GM20431 (cell line): ENCODE measurements around the gene KCP.

Source experiments
- in situ Hi-C: fragments of 300-500 bp; cut with MseI, MboI; formaldehyde crosslinking; loops from one replicate; pipeline ENCODE4 v1.15.0; 2020; ENCODE audit warnings: low sequenced_read_pairs; ENCODE audit not compliant: unreplicated experiment

KCP gene

DNA sequence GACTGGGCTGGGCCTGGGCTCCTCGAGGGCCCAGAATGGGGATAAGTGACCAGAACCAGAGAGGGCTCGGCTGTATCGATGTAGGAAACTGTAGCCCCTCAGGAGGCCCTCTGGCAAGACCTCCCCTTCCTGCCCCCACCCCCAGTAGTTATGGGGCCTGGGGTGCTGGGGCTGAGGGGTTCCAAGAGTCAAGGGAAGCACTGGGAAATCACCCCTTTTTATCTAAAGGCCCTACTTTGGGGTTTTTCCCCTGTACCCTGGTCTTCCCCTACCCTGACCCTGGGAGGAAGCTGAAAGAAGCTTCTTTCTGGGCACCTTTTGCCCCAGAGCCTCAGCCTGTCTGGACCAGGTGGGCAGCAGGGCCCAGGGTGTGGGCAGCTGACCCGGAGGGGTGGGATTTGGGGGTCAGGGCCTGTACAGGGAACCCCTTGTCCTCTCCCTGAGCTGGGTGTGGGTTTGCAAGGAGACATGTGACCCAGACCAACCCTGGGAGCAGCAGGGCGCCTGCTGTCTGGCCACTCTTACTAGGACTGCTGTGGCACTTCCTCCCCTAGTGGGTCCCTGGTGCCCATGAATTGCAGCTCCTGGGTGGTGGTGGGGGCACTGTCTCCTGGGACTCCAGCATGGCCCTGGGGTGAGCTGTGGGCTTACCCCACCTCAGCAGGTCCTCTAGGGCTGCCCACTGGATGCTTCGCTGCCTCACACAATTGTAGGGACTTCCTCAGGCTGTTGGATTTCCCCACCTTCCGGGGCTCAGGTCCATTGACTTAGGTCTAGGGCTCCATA is 28.8 kb upstream of the KCP start:
- in situ Hi-C loops = no loop called here

DNA sequence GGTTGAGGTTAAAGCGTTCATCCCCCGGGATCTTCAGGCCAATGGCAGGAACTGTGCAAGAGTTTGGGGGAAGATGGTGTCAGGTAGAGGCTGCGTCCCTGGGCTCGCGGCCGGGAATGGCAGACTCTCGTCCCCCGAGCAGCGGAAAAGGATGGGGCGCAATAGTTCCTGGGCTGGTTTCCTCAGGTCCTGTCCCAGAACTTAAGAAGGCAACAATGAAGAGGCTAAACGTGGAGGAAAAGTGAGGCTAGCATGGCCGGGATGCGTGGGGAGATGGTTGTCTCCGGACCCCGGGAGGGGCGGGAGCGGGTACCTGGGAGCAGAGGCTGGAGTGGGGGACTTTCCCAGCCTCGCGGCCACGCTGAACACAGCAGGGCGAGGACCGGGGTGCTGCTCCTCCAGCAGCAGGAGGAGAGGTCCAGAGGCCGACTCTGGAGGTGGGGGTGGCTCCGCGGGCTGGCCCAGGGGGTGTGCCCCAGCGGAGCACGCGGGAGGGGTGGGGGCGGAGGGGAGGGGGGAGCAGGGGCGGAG is 28.1 kb upstream of the KCP start:
- in situ Hi-C loops = no loop called here

DNA sequence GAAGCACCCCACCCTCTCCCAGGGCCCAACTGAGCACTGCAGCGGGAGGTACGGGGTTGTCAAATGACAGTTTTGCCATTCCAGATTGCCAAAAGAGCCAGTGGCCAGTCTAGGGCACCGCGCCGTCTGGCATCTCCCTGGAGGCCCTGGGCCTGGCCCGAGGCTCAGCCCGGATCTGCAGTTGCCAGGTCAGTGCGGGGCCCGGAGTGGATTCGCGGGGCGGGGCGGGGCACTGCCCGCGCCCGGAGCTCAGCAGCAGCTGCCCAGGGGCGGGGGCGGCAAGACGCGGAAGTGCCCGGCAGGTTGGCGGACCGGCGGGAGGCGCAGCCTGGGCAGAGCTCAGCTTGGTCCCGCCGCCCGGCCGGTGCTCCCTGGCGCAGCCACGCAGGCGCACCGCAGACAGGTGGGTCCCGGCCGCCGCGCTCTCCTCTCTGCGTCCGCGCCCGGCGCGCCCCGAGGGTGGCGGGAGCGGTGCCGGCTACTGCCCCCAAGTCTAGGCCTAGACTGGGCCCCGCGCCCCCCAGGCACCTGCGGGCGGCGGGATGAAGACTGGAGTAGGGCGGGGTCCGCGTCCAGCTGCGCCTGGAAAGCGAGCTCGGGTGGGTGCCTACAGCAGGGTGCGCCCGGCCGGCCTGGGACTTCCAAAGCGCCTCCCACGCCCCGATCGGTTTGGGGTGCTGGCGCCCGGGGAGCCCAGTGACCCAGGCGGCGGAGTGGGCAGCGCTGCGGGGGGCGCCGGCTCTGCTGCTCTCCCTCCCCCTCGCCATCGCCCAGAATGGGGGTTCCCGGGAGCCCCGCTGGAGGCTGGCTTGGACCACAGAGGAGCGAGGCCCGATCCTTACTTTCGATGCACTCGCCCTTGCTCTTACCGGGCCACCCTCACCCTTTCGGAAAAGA is 27.4 kb upstream of the KCP start, which contains the start of gene IRF5:
IRF5 (plus strand) TSS at position 281 of the 897 bp plus-strand sequence. CDS start 4,155 bp downstream, outside the sequence.
- in situ Hi-C loops = no loop called here

DNA sequence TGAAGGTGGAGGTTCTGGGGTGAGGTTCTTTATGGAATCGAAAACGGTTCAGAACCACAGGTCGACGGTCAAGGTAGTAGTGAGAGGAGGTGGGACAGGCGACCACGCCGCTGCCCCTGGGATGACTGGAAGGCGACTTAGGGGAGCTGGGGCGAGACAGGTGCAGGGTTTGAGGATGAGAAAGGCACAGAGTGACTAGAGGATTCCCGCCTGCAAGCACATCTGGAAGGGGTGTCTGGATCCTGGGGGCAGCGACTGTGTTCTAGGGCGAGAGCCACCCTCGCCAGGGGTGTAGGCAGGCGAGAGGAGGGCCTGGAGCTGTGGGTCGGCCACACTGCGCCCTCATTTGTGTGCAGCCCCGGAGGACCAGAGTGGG is 26.8 kb upstream of the KCP start:
- in situ Hi-C loops = no loop called here

DNA sequence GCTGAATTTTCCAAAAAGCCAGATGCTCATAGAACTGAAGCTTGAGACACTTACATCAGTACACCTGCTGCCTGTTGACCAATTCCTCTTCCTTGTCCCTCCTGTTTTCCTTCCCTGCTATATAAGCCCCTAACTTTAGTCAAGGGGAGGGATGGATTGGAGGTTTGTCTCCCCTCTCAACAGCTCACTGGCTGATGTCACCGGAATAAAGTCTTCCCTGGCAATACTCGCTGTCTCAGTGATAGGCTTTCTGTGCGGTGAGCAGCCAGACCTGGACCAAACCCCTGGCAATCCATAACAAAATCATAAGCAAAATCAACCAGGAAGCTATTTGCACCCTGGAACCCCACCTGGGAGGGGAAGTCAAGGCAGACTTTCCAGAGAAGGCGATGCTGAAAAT is 26.3 kb upstream of the KCP start:
- in situ Hi-C loops = no loop called here

DNA sequence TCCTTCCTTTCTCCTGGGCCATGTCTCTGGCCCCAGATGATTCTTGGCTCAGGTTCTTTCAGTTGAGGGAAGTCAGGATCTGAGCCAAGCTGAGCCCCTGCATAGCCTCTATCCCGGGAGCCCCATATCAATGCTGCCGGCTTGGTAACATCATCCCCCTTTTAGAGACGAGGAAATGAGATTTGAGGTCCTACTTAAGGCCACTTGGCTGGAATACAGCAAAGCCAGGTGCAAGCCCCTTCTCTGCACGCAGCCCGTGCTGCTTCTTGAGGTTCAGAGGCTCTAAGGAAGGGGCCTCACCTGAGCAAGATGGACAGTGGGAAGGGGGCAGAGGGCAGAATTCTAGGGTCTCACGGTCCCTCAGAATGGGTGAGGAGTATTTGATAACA is 24.8 kb upstream of the KCP start:
- in situ Hi-C loops = no loop called here

DNA sequence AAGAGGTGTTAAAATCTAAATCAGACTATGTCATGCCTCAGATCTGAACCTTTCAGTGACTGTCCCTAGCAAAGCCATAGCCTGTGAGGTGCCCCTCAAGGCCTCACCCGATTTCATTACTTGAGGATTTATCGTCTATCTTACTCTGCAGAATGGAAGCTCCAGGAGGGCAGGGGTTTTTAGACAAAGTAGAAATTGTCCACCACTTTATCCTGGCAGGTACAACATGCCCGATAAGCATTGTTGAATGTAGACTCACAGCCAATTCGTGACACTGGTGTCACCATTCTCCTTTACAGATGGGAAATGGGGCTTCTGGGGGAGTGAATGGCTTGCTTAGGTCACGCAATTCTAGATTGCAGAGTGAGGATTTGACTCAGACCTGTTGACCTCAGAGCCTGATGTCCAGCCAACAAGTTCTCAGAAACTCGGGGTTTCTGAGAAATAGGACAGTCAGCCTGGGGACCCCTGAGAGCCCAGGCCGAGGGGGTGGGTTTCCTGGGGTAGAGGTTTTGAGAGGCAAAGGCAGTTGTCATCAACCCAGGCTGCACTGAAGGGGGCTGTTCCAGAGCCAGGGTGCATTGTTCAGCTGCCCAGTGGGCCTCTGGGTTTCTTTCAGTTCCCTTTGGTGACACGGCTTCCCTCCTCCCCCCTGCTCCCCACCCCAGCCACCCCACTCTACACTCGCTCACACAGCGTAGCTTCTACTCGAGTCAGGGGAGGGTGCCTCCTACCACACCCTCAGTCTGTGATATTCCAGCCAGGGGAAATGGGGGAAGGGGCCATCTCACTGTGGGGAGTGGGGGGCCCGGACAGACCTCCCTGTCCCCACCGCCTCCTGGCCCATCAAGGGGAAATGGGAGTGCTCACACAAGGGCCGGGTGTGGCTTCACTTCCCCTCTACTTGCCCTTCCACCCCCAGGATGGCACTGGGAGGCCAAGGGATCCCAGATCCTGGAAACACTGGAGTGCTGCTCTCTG is 24.1 kb upstream of the KCP start:
- in situ Hi-C loops = no loop called here

DNA sequence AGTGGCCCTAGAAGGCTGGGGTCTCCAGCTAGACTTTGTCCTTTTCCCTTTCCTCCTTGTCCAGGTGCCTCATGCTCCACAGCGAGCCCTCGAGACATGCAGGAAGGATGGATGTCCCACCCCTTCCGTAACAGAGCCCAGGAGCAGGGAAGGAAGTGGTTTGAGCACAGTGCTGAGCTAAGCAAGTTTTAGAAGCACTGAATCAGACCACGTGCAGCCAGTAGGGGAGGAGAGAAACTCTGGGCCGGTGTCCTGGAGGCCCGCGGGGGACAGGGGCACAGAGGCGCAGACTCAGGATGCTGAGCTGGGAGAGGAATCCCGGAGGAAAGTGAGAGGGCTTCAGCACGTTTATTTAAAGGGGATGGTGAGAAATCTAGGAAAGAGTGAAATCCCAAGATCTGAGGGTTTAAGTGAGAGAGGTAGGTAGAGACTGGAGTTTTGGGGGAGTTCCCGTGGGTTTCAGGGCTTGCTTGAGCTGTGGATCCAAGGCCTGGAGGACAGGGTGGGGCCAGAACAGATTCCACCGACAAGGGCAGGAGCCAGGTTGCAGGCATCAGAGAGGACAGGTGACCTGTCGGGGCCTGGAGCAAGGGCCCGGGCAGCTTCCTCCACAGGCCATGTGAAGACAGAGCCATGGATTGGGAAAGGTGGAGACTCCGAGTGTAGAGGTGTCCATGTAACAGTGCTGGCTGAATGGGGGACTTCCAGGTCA is 22.8 kb upstream of the KCP start:
- in situ Hi-C loops = no loop called here

DNA sequence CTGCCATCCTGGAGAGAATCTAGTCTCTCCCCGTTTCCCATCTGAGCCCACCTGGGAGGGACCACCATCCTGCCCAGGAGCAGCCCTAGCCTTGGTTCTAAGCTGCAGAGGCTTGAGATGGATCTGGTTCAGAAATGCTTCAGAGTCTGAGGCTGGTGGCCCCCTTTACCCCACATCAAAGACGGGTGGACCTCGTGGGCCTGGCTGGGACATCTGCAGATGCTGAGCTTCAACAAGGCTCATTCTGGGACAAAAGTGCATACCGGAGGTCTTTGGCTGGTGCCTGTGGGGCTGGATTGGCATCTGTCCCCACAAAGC is 22.3 kb upstream of the KCP start:
- in situ Hi-C loops = no loop called here

DNA sequence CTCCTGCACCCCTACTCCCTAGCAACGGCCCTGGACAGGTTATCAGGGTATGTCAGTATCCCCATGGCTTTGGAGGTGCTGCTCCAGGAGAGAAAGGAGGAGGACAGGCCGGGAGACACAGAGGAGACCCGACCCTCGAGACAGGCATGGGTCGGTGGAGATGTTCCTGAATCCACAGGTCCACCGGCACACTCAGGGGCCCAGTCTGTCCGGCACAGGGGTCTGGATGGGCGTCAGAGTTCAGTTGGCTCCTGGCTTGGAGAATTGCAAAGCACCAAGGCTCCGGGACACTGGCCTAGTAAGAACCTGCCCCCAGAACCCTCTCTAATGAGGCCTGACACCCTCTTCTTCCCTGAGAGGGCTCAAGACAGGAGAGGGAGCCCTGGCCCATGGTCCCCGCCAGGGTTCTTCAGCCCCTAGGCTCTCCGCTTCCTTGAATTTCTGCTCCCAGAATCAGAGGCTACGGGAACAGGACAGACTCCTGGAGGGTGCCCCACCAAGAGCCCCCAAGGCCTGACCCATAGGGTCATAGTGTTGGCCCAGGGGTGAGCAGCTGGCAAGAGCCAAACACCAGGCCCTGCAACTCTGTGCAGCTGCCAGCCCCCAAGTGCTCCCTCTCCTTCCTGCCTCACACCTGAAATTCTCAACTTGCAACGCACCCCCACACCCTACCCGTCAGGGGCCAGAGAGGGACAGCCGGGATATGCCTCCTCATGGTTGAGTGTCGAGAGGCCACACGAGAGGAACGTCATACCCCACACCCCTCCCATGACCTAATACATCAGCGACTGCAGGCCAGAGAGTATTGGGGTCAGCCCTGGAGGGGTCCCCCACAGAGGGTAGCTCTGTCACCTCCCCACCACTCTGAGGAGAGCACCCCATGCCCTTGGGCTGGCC is 21.7 kb upstream of the KCP start:
- in situ Hi-C loops = no loop called here

DNA sequence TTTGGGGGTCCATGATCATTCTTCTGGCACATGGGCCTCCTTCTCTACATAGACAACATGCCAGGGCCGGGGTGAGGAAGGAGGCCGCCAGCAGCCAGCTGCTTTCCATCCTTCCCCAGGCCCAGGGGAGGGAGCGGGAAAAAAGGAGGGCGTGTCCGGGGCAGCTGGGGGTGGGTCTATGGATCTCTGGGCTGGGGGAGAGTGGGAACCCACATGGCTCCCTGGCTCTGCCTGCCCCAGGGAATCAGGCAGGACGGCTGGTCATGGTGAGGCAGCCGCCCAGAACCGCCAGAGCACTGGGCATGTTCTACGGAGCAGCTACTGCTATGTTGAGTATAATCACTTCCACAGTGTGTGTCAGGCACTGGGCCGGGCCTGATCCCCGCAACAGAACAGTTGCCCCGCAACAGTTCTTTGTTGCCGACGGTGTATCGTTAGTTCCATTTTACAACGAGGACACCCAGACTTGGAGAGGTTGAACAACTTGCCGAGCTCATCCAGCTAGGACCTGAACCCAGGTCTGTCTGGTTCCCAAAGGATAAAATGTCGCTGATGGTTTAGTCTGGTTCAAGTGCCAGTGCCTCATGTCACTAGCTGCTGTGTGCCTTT is 20.8 kb upstream of the KCP start:
- in situ Hi-C loops = no loop called here

DNA sequence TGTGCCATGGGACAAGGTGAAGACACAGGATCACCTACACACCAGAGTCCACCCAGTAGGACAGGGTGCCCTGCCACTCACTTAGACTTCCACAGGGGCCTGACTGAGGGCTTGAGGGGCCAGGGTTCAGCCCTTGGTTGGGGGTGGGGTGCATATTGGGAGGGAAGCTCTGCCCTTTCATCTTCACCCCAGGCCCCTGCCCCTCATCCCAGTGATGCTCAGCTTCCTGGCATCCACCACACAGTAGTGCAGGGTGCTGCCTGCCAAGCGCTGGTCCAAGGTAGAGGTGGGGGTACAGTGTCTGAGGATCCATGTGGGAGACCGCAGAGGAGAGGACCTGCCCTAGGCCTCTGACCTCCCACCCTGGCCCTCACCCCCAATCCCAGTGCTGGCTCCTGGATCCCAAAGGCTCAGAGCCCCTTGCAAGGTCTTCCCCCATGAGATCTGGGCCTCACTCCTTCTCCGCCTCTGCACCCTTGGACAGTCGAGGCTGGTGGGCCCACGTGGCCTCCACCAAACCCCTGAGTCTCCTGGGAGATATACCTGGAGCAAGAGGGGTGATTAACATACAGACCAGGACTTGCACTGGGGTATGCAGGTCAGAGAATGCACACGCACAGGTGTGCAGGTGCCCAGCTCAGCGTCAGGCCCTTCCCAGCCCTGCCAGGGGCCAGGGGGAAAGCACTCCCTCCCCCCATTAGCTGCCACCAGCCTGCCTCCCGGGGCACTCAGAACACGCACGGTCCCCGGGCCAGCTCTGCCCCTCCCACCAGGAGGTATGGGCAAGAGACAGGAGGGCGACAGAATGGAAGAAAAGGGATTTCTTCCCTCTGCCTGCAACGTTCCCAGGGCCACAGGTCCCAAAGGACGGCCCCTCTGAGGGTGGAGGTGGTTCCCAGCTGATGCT is 18.6 kb upstream of the KCP start:
- in situ Hi-C loops = no loop called here

DNA sequence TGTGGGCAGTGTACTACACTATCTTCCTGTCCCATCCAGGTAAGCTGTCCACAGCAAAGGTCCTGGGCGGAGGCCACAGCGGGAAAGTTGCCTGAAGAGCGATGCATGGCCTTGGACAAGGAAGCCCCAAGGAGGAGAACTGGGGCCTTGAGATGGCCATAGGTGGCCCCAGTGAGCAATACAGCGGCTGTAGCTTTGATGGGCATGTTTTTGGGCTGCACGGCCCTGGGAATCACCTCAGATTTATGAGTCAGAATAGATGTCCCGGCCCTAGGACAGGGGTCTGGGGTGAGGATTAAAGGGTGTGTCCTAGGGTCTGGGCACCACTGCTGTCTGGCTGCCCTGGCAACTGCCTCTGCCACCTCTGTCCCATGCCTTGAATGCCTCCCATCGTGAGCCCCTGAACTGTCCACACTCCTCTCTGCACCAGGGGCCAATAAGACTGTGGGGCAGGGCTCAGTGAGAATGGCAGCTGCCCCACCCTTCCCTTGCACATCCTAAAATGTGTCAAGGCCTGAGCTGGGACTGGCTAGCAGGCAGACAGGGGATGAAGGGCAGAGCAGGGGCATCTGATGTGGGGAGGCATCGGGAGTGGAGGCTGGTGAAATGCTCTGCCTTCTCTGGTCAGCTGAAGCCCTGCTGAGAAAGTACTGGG is 17.8 kb upstream of the KCP start:
- in situ Hi-C loops = no loop called here

DNA sequence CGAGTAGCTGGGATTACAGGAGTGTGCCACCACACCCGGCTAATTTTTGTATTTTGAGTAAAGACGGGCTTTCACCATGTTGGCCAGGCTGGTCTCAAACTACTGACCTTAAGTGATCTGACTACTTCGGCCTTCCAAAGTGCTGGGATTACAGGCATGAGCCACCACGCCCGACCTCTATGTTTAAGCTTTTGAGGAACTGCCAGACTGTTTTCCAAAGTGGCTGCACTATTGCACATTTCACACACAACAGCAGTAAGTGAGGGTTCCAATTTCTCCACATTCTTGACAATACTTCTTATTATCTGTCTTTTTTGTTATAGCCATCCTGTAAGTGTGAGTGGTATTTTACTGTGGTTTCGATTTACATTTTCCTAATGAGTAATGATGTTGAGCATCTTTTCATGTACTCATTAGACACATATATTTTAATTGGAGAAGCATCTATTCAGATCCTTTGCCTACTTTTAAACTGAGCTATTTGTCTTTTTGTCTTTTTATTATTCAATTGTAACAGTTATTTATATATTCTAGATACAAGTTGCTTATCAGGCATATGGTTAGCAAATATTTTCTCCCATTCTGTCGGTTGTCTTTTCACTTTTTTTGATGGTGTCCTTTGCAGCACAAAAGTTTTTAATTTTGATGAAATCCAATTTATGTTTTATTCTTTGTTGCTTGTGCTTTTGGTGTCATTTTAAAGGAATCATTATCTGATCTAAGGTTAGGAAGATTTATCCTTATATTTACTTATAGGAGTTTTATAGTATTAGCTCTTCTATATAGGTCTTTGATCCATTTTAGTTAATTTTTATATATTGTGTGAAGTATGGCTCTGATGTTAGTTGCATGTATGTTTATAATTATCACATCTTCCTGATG is 14.4 kb upstream of the KCP start:
- in situ Hi-C loops = no loop called here

DNA sequence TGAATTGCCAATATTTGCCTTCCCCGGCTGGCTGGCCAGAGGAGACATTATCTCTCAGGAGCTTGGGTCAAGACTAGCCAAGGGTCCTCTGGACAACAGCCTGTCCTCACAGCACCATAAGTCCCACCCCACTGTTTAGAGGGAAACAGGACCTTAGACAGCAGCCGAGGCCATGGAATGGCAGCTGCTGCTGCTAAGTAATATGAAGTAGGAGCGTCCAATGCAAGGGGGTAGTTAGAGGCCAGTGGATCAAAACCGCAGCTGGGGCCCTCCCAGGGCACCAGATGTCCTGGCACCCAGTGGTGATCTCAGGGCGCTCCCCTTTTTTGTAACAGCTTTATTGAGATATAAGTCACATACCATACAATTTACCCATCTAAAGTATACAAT is 12.9 kb upstream of the KCP start:
- in situ Hi-C loops = no loop called here
